Type B pancreatic cell (in vitro differentiated cells): ENCODE data around the gene SNX10. TPM values are rescaled to one million over a fixed set of nuclear protein-coding genes. Genes with fewer than 3 reads are reported as not detected.

ENCODE experiments used
- DNase-seq: peaks from one replicate; pipeline ENCODE4 v3.0.0; 2021; ENCODE audit warnings: mixed read lengths; ENCODE audit not compliant: unreplicated experiment; ENCODE audit errors: extremely low spot score
- H3K27ac Mint-ChIP-seq: 2 replicates; pipeline ENCODE4 v1.8.0; 2021; ENCODE audit warnings: mild to moderate bottlenecking, mixed read lengths
- H3K27me3 Mint-ChIP-seq: 2 replicates; pipeline ENCODE4 v1.8.0; 2021; ENCODE audit warnings: mixed read lengths
- H3K36me3 Mint-ChIP-seq: 2 replicates; pipeline ENCODE4 v1.8.0; 2021; ENCODE audit warnings: mixed read lengths
- H3K4me1 Mint-ChIP-seq: one replicate; pipeline ENCODE4 v1.8.0; 2021; ENCODE audit warnings: mixed read lengths; ENCODE audit not compliant: unreplicated experiment
- H3K4me3 Mint-ChIP-seq: 2 replicates; pipeline ENCODE4 v1.8.0; 2021; ENCODE audit warnings: mild to moderate bottlenecking, mixed read lengths
- H3K9me3 Mint-ChIP-seq: 2 replicates; pipeline ENCODE4 v1.8.0; 2021; ENCODE audit warnings: mixed read lengths
- CTCF ChIP-seq: fragments of 200-600 bp; sonication (generic); conservative IDR thresholded peaks from 2 replicates; pipeline ENCODE4 v1.5.0; 2021; ENCODE audit warnings: antibody characterized with exemption, mild to moderate bottlenecking
- total RNA-seq: library from RNA; stranded (reverse); gene quantifications from 2 replicates; pipeline ENCODE4 v1.2.1, GENCODE V29; 2021; ENCODE audit warnings: low replicate concordance

The SNX10 gene
- total RNA-seq, 1 donor from 2014 or later = 2.8 TPM

DNA sequence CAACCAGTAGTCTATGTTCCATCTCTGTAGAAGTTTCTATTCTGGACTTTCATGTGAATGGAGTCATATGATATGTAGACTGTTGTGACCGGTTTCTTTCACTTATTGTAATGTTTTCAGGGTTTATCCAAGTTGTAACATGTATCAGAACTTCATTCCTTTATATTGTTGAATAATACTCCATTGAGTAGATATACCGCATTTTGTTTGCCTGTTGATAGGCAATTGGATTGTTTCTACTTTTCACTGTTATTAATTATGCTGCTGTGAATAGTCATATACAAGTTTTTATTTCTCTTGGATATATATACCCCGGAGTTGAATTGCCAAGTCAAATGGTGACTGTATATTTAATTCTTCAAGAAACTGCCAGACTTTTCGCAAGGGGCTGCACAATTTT, 40.1 kb downstream of the SNX10 start:
- Mint-ChIP-seq H3K4me1 (no peaks in the 10 kb centered on the region), H3K4me3 (no peak overlapping the region), H3K9me3 (peaks cover 4% of the 10 kb centered on the region), H3K27me3 (no peaks in the 10 kb centered on the region), H3K36me3 (no peaks in the 10 kb centered on the region), H3K27ac (no peak overlapping the region)
- TF ChIP-seq CTCF = no peak
- no peak for DNase-seq

DNA sequence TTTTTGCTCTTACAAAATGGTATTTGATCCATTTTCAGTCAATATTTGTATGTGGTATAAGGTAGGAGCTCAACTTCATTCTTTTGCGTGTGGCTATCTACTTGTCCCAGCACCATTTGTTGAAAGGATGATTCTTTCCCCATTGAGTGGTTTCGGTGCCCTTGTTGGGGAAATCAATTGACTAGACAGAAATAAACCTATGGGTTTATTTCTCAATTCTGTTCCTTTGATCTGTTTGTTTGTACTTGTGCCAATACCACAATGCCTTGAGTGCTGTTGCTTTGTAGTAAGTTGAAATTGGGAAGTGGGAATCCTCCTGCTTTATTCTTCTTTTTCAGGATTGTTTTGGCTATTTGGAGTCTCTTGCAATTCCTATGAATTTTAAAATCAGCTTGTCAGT, 41.0 kb downstream of the SNX10 start:
- H3K4me3 Mint-ChIP-seq = no peak overlapping the region
- H3K4me1 Mint-ChIP-seq = no peaks in the 10 kb centered on the region
- no peak for TF ChIP-seq CTCF
- H3K27ac Mint-ChIP-seq = no peak overlapping the region
- H3K36me3 Mint-ChIP-seq = no peaks in the 10 kb centered on the region
- H3K27me3 Mint-ChIP-seq = no peaks in the 10 kb centered on the region
- H3K9me3 Mint-ChIP-seq = peaks cover 4% of the 10 kb centered on the region
- no peak for DNase-seq

DNA sequence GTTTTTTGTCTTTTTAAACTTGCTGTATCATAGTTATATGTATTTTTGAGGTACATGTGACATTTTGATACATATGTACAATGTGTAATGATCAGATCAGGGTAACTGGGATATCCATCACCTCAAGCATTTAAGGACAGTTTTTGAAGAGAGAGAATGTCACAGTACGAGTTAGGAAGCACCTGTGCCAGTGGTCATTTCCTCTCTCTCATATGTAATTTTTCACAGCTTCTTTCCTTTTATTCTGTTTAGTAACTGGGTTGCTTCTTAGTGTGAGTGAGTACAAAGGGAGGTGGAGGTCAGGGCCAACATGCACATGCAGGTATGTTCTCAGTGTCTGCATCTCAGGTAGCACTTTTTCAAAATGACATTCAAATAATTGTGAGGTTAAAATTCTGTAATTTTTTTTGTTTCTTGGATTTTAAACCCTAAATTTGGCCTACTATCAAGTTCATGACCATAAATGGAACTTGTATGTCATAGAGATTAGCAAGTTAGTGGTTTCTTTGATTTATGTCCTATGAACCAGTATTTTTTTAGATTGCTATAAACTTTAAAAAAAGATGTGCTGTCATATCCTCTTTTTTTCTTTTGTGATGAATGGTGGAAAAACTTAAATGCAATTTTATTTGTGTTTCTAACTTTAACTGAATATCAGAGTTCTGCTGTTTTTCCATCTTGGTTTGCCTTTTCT, 42.7 kb downstream of the SNX10 start:
- DNase-seq = no peak
- Mint-ChIP-seq H3K4me3 (no peak overlapping the region), H3K27ac (no peak overlapping the region), H3K27me3 (no peaks in the 10 kb centered on the region), H3K4me1 (no peaks in the 10 kb centered on the region), H3K9me3 (peaks cover 4% of the 10 kb centered on the region), H3K36me3 (no peaks in the 10 kb centered on the region)
- TF ChIP-seq CTCF = no peak

DNA sequence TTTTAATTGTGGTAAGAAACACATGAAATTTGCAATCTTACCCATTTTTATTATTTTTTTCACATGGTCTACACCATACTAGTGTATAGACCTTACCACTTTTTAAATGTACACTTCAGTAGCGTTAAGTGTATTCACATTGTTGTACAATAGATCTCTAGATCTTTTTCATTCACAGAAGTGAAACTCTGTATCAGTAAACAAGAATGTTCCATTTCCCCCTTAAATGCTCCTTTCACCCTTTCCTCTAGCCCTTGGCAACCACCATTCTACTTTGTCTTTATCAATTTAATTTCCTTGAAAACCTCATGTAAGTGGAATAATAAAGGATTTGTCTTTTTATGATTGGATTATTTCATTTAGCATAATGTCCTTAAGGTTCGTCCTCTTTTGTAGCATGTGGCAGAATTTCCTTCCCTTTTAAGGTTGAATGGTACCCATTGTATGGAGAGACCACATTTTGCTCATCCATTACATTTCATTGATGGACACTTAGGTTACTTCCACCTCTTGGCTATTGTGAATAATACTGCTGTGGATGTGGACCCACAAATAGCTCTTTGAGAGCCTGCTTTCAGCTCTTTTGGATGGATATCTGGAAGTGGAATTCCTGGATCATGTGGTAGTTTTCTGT, 45.7 kb downstream of the SNX10 start:
- Mint-ChIP-seq H3K4me1 (no peaks in the 10 kb centered on the region), H3K4me3 (no peak overlapping the region), H3K36me3 (no peaks in the 10 kb centered on the region), H3K27me3 (no peaks in the 10 kb centered on the region), H3K9me3 (no peaks in the 10 kb centered on the region), H3K27ac (no peak overlapping the region)
- TF ChIP-seq CTCF = no peak
- no peak for DNase-seq

- H3K36me3 Mint-ChIP-seq = no peaks in the 10 kb centered on the region
- H3K27me3 Mint-ChIP-seq = no peaks in the 10 kb centered on the region
- TF ChIP-seq CTCF = no peak
- no peaks in the 10 kb centered on the region for H3K9me3 Mint-ChIP-seq
- no peak for DNase-seq
- no peak overlapping the region for H3K27ac Mint-ChIP-seq
- H3K4me3 Mint-ChIP-seq = no peak overlapping the region
- no peaks in the 10 kb centered on the region for H3K4me1 Mint-ChIP-seq
These were observed 48.9 kb downstream of the SNX10 start for GRCh38 chr7:26340476-26341018.
